LNCAP (cell line): ENCODE measurements around the gene PRRC2A.

ENCODE experiments used
- CTCF ChIP-seq: fragments of 450-650 bp; IDR thresholded peaks from 2 replicates; pipeline ENCODE4 v1.5.1; 2017; ENCODE audit warnings: mild to moderate bottlenecking

PRRC2A gene

GRCh38 chr6:31581434-31582229 is 38.9 kb upstream of the PRRC2A start:
- TF ChIP-seq CTCF, result no peak

- TF ChIP-seq CTCF, result no peak
These were observed 38.3 kb upstream of the PRRC2A start, which contains the start of gene LTB for GRCh38 chr6:31582230-31582643. Gene LTB (minus strand): TSS chr6:31582424. CDS start chr6:31582417, 7 bp downstream.

- peak; percentile 31; the same call in 1 of the 2 replicates for TF ChIP-seq CTCF
These were observed 35.0 kb upstream of the PRRC2A start for GRCh38 chr6:31585491-31585890.

- no peak for TF ChIP-seq CTCF
These were observed 34.5 kb upstream of the PRRC2A start, which contains the start of gene LST1 for GRCh38 chr6:31586008-31586407. Gene LST1 (plus strand): TSS chr6:31586277. CDS start chr6:31587300, 1,023 bp downstream.

- no peak for TF ChIP-seq CTCF
These were observed 33.8 kb upstream of the PRRC2A start for GRCh38 chr6:31586599-31587281.

- no peak for TF ChIP-seq CTCF
These were observed 32.4 kb upstream of the PRRC2A start for GRCh38 chr6:31587791-31588777.
